Measurements from ENCODE around the gene FAM135A.

Gene FAM135A

DNA sequence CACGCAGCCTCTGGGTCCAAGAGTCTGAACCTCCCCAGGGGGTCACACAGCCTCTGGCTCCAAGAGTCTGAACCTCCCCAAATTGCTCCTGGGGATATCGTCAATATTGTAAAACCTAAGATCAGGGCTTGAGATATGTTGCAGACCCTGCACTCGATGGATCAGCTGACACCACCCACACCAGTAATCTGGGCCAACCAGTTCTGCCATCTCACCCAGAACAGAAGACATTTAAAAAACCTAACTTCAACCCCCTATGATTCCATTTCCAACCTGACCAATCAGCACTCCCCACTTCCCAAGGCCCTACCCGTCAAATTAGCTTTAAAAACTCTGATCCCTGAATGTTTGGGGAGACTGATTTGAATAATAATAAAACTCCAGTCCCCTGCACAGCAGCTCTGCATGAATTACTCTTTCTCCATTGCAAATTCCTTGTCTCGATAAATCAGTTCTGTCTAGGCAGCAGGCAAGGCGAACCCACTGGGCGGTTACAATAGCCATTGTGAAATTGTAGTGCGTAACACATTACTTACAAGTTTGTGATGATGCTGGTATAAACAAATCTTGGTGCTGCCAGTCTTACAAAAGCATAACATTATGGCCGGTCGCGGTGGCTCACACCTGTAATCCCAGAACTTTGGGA is 32.4 kb upstream of the FAM135A start:
- CTCF ChIA-PET, result interaction anchor here (2.1 kb wide), 1 partner anchor 9 kb away, joined by 10 read pairs; no protein-coding TSS in a partner anchor
- POLR2A ChIA-PET, result no interaction called here
- DNase-seq (ENCODE audit: low read depth, low spot score), result no peak
- TF ChIP-seq, protein P1, sequence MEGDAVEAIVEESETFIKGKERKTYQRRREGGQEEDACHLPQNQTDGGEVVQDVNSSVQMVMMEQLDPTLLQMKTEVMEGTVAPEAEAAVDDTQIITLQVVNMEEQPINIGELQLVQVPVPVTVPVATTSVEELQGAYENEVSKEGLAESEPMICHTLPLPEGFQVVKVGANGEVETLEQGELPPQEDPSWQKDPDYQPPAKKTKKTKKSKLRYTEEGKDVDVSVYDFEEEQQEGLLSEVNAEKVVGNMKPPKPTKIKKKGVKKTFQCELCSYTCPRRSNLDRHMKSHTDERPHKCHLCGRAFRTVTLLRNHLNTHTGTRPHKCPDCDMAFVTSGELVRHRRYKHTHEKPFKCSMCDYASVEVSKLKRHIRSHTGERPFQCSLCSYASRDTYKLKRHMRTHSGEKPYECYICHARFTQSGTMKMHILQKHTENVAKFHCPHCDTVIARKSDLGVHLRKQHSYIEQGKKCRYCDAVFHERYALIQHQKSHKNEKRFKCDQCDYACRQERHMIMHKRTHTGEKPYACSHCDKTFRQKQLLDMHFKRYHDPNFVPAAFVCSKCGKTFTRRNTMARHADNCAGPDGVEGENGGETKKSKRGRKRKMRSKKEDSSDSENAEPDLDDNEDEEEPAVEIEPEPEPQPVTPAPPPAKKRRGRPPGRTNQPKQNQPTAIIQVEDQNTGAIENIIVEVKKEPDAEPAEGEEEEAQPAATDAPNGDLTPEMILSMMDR (IDR thresholded peaks at IDR 0.05; ENCODE audit: insufficient read depth, low read length, missing control alignments), result no peak
- H3K4me3 ChIP-seq (ENCODE audit: low read depth, low read length), result no peak overlapping the region

GRCh38 chr6:70381417-70381782 is 31.9 kb upstream of the FAM135A start:
- no peak overlapping the region for H3K4me3 ChIP-seq (ENCODE audit: low read depth, low read length)
- POLR2A ChIA-PET, result no interaction called here

GRCh38 chr6:70385901-70386300 is 27.4 kb upstream of the FAM135A start:
- no peak overlapping the region for H3K4me3 ChIP-seq (ENCODE audit: low read depth, low read length)
- CTCF ChIA-PET, result no interaction called here
- TF ChIP-seq, protein P1 (IDR thresholded peaks at IDR 0.05; ENCODE audit: insufficient read depth, low read length, missing control alignments), result no peak
- POLR2A ChIA-PET, result no interaction called here
- DNase-seq (ENCODE audit: low read depth, low spot score), result no peak

More at GRCh38 chr6:70381417-70381782, 31.9 kb upstream of the FAM135A start:
- DNase-seq (ENCODE audit: low read depth, low spot score), result no peak
- TF ChIP-seq, protein P1 (IDR thresholded peaks at IDR 0.05; ENCODE audit: insufficient read depth, low read length, missing control alignments), result no peak
- CTCF ChIA-PET, result interaction anchor here (2.1 kb wide), 1 partner anchor 10 kb away, joined by 10 read pairs; no protein-coding TSS in a partner anchor

DNA sequence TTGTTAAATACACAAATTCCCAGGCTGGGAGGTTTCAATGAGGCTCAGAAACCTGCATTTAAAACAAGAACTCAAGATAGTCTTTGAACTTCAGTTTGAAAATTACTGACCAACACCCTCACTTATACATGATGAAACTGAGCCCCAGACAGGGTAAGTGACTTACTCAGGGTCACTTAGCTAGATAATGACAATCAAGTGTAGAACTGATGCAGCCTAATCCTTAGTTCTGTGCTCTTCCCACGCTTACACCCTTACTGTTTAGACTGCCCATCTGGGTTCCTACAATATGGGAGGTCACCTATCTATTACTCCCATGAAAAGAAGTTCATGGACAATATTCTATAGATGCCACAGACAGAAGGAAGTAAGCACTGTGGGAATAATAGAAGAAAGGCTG is 24.5 kb upstream of the FAM135A start:
- no peak for DNase-seq (ENCODE audit: low read depth, low spot score)
- H3K4me3 ChIP-seq (ENCODE audit: low read depth, low read length), result no peak overlapping the region
- POLR2A ChIA-PET, result no interaction called here
- TF ChIP-seq, protein P1 (IDR thresholded peaks at IDR 0.05; ENCODE audit: insufficient read depth, low read length, missing control alignments), result no peak
- CTCF ChIA-PET, result interaction anchor here (1.1 to 2.9 kb wide), 2 partner anchors 17 to 20 kb away, joined by 6 to 11 read pairs; no protein-coding TSS in a partner anchor

DNA sequence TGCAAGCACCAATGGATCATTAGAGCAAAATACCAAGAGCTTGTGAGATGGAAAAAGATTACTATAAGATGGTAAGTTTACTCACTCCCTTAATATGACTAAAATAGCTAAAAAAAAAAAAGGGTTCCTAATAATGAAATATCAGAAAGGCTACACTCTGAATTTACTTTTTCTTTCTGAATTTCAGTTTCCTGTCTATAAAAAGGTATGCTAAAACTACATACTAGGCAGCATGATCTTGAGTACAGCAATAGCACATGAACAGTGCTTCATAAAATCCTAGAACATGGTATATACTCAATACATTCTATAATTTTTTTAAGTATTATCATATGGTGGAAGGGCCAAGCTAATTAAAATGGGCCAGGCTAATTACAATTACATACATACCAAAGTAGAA is 24.0 kb upstream of the FAM135A start:
- no peak overlapping the region for H3K4me3 ChIP-seq (ENCODE audit: low read depth, low read length)
- POLR2A ChIA-PET, result no interaction called here

DNA sequence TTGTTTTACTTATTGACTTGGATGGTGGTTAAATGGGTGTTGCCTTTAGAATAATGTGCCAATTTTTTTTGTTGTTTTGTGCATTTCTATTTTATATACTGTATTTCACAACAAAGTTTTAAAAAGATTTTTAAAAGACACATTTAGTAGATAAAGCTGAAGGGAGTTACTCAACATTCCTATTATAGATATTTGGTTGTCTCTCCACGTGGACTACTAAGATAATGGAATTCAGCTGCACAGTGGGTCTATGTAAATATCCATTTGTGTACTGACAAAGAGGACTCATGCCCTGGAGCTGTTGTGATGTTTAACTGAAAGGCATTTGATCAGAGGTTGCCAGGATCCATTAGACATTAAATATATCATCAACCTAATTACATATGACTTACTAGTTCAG is 23.2 kb upstream of the FAM135A start:
- POLR2A ChIA-PET, result no interaction called here
- DNase-seq (ENCODE audit: low read depth, low spot score), result no peak
- TF ChIP-seq, protein P1 (IDR thresholded peaks at IDR 0.05; ENCODE audit: insufficient read depth, low read length, missing control alignments), result no peak
- CTCF ChIA-PET, result interaction anchor here (2.9 kb wide), 1 partner anchor 21 kb away, joined by 11 read pairs; no protein-coding TSS in a partner anchor
- H3K4me3 ChIP-seq (ENCODE audit: low read depth, low read length), result no peak overlapping the region

More for the DNA sequence above, 24.0 kb upstream of the FAM135A start:
- TF ChIP-seq, protein P1 (IDR thresholded peaks at IDR 0.05; ENCODE audit: insufficient read depth, low read length, missing control alignments), result no peak
- CTCF ChIA-PET, result interaction anchor here (1.1 to 2.9 kb wide), 2 partner anchors 18 to 20 kb away, joined by 6 to 11 read pairs; no protein-coding TSS in a partner anchor
- no peak for DNase-seq (ENCODE audit: low read depth, low spot score)

All from AG04449 (cell line).